Measurements from ENCODE around the gene SPP1.

The SPP1 gene

DNA sequence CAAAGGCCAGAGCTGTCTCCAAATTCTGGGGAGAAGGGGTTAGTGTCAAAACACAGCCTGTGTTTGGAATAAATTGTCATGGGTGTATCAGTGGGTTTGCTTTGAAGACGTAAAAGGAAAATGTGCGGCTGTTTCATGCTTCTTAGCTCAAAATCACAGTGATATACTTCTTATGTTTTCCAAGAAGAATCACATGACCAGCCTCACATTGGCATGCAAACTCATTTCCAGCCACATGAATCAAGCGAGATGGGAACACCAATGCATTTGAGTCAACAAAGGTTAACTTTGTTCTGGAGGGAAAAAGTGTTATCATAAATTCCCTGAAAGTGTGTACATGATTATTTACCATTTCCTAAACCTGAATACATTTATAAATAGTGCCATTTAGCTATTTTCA lies 19.0 kb upstream of the SPP1 start:
- DNase-seq: no peak

- DNase-seq: no peak
These were observed 18.5 kb upstream of the SPP1 start for GRCh38 chr4:87957061-87957460.

- DNase-seq: no peak
These were observed 13.5 kb upstream of the SPP1 start for GRCh38 chr4:87961993-87962392.

DNA sequence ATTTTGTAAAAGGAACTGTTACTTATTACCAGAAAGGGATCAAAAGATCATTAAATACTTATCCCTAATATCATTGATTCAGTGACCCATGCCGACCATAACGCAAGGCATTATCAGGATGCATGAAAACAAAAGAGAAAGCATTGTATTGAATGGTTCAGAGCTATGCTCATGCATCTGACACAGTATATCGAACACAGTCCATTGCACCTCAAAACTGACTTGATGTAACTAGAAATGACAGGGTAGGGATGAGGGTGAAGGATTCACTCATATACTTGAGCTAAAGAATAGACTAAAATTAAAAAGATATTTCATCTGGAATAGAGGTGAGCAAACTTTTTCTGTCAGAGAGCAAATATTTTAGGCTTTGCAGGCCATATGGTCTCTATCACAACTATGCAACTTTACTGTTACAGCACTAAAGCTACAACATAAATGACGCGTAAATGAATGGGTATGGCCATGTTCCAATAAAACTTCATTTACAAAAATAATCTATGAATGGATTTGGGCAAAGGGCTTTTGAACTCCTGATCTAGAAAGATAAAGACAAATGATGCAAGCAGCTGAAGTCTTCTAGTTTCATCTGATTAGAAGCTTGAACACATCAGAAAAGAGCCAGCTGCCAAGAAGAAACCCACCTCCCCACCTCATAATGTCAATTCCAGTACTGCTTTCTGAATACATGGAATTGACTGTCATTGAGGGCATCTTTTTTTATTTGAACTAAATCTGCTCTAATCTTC lies 12.9 kb upstream of the SPP1 start:
- DNase-seq: no peak

DNA sequence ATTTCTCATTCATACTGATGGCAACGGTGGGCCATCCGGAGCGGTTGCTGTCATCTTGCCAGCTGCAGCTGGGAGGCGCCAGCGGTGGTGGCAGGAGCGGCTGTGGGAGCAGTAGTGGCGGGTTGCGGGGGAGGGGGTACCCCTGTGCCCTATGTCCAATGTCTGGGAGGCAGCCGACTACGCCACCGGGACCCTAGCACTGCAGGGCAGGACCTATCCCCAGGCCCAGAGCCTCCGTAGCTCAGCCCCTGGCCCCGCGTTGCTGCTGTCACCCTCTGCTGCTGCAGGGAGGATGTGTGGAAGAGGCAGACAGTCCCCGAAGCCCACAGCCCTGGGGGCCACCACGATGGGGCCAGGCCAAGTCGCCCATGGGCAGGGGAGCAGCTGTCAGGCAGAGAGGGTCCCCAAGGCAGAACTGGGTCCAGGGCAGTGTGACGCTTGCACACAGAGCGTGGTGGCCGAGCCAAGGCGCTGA lies 10.0 kb upstream of the SPP1 start:
- no peak for DNase-seq

DNA sequence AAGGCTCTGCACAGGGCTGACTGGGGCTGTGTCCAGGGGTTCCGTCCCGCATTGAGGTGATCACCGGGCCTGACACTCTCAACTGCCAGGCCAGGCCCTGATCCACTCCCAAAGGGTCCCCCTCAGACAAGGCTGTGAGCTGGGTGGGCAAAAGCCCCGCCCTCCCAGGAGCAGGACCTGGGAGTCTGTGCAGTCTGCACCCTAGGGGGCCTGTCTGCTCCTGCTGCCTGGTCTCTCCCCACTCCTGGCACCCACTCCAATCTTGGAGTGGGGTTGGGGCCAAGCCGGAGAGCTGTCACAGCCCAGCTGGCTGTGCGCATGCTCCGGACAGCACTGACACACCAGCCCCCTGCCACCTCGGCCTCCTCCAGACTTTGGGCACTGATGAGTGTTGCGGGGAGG lies 9.4 kb upstream of the SPP1 start:
- DNase-seq: no peak

DNA sequence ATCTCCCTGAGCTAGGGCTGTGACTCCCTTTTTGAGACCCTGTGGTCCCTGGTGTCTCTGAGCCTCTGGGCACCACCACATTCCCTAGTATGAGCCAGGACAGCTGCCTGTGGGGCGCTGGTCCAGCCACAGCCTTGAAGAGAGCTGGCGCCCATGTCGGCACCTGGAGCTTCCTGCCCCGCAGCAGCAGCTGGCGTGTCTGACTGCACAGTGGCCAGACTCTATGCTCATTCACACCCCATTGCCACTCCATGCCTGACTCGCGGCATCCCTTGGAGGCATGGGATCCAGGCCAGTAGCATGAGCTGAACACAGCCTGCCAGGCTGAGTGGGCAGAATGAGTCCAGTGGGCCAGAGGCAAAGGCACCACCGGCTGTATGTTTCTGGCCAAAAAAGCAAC lies 8.3 kb upstream of the SPP1 start:
- no peak for DNase-seq

- no peak for DNase-seq
These were observed 5.4 kb upstream of the SPP1 start for GRCh38 chr4:87970121-87970520.

DNA sequence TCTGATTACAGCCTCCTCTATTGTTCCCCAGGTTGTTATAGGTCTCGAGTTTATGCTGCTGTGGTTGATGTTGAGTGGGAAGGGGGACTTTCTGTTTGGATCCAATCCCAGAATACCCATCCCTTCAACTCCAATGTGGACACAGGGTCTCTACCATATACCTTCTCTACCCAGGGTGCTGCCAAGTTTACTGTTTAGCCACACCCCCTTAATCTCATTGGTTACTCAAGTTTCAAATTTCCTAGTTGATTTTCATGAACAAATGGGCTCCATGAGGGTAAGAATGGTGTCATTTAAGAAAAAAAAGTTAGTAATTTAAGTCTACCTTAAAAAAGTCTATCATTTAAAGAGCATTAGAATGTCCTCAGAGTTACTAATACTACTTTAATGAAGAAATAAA lies 3.6 kb upstream of the SPP1 start:
- no peak for DNase-seq

DNA sequence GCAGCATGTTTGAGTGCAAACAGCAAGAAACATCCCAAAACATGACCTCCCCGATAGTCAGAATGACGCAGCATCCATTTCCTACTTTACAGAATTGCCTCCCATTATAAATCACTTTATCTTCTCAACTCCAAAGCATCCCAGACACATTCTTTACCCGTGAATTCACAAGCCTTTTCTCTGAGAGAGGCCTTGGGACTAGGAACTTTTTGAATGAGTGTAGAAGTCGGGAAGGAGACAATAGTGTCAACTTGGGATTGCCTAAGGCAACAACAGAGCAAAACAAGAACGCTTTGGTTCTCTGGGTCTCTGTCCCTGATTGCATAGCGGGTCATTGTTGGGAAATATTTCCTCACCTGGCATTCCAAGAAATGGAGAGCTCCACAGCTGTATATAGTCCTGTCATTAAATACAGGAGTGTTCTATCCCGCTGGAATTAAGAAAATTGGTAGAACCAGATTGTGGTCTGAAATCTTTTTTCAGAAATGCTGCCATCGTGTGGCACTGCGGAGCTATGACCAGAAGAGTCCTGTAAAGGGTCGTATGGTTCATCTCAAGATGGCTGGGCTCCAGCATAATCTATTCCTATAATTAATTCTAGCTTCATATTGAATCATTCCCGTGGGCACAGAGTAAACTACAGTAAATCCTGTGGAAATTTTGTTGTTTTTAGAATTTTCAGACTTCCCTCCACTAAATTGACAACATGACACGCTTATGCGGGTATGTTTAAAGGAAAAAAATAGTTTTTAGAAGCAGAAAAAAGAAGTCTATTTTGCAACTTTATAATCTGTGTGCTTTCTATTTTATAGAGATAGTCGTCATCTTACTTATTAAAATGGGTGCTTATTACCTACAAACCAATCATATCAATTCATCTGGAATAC lies 2.0 kb upstream of the SPP1 start:
- DNase-seq: peak; percentile 4

GRCh38 chr4:87974856-87975462 lies 555 bp upstream of the SPP1 start:
- DNase-seq: no peak

DNA sequence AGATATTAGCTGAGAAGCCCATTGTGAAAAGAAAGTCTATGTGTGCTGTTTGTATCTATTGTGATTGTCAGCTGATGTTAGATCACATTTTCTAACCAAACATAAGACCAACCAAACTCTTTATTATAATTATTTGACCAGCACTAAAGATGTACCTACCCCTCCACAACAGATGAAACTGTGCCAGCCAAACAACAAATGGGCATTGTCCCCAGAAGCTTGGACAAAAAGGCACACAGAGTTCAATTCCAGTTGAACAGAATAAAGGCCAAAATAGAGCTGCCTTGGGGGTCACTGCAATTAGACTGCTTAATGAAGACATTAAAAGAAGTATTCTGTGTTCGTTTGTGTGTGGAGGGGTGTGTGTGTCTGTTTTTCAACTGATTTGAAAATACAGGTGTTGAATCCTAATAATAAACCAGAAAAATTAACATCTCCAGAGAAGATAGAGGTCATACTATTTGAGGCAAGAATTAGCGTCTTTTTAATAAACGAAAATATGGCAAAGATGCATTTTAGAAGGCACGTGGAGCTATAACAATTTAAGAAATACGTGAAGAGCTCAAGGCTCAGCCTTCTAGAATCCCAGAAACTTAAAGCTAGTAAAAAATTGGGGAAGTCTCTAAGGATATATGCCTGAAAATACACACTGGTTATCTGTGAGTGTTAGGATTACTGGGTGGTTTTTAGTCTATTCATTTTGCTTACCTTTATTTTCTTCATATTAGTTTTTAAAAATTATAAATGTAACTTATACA lies 2.2 kb downstream of the SPP1 start:
- no peak for DNase-seq

GRCh38 chr4:87978681-87979080 lies 3.2 kb downstream of the SPP1 start:
- DNase-seq: no peak

DNA sequence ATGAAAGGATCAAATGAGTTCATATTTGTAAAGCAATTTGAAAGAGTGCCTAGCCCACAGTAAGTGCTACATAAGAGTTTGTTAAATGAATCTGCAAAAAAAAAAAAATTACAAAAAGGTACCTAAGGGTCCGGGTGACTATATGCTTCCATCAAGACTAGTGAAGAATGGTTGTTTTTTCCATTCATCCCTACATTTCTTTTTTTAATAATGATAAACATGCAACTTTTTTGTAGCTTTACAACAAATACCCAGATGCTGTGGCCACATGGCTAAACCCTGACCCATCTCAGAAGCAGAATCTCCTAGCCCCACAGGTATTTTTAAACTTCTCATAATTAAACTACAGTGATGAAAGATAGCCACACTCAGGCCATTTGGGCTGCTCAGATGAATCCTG lies 4.3 kb downstream of the SPP1 start:
- DNase-seq: no peak

DNA sequence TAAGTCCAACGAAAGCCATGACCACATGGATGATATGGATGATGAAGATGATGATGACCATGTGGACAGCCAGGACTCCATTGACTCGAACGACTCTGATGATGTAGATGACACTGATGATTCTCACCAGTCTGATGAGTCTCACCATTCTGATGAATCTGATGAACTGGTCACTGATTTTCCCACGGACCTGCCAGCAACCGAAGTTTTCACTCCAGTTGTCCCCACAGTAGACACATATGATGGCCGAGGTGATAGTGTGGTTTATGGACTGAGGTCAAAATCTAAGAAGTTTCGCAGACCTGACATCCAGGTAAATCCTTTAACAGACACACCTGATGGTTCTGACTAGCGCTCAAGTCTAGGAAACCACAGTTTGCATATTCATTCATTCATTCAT lies 6.0 kb downstream of the SPP1 start:
- DNase-seq: no peak

DNA sequence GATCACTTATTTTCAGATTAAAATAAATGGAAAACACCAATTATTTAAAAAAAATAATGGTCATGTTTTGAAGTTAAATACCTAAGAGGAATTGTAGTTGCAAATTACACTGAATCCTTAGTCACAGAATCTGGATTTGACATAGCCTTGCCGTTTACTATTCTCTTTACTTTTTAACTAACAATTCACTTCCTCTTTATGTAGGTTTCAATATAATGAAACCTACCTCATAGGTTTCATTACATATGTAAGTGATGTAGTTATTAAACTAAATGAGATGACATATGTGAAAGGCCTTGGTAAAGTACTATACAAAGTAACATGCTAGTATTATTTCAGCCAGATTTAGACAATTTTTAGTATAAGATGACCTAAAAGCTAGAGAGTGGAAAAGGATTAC lies 6.5 kb downstream of the SPP1 start:
- DNase-seq: no peak

DNA sequence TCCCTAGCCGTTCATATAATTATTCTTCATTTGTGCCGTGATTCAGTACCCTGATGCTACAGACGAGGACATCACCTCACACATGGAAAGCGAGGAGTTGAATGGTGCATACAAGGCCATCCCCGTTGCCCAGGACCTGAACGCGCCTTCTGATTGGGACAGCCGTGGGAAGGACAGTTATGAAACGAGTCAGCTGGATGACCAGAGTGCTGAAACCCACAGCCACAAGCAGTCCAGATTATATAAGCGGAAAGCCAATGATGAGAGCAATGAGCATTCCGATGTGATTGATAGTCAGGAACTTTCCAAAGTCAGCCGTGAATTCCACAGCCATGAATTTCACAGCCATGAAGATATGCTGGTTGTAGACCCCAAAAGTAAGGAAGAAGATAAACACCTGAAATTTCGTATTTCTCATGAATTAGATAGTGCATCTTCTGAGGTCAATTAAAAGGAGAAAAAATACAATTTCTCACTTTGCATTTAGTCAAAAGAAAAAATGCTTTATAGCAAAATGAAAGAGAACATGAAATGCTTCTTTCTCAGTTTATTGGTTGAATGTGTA lies 7.0 kb downstream of the SPP1 start:
- no peak for DNase-seq

GRCh38 chr4:87983996-87984395 lies 8.5 kb downstream of the SPP1 start:
- DNase-seq: no peak

DNA sequence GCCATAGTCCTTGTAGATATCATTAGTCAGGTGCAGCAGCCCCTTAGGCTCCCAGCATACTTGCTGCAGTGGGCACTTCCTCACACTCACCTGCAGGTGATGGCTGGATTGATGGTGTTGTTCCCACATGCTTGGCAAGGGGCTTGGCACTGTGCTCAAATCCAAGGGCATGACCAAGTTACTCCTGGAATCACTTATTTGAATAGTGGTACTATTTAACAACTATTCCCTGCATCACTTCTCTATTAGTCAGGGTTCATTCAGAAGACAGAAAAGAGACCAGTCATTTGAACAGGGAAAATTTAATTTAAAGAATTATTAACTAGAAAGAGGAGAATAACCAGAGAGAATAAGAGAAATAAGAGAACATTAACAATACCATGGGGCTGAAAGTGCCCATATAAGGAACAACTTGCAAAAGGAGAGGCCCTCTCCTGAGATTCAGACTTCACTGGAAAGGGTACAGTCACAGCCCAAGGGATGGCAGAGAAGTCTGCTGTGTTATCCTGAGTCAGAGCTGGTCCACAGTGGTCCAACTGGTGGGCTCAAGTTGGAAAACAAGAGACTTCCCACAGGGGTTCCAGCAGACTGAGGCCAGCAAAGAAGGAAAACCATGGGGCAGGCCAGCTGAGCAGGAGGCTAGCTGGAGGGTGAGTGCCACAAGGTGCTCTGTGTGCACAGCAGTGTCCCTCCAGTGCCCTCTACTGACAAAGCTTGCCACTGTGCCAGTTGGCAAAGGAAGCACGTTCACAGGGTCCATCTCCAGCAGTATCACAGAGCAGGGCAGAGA lies 9.8 kb downstream of the SPP1 start:
- DNase-seq: peak; percentile 6

GRCh38 chr4:87985887-87986200 lies 10.3 kb downstream of the SPP1 start:
- no peak for DNase-seq

DNA sequence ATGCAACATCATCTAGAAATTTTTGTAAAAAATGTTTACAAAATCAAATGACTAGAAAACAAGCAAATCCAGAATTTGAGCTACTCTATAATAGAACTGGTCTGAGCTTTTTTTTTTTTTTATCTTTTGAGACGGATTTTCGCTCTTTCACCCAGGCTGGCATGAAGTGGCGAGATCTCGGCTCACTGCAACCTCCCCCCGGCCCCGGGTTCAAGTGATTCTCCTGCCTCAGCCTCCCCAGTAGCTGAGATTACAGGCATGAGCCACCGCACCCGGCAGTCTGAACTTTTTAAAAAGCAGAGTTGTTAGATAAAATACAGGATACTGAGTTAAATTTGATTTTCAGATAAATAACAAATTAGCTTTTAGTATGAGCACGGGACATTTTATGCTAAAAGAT lies 11.0 kb downstream of the SPP1 start:
- DNase-seq: no peak

- DNase-seq: no peak
These were observed 14.3 kb downstream of the SPP1 start for GRCh38 chr4:87989765-87990164.

Data from central memory CD4-positive, alpha-beta T cell (primary cell).